ENCODE measurements around the gene WWOX.
A peak's percentile ranks its signal among the peaks of the same experiment; 100 is the strongest.

The WWOX gene

DNA sequence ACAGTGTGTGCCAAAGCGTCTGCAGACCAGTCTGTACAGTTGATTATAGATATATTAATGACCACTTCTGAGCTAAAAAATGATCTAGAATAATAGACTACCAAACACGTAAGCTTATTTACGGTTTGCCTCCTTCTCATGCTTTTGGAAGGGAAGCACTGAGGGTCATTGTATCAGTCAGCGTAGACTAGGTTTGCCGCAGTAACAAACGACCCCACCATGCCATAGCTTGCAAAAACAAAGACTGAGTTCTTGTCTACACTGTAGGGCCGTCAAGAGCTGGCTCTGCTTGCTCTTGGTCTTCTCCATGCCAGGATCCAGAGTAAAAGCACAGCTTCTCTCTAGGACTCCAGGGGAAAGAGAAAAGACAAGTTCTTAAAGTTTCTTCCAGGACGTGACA, 820.4 kb downstream of the WWOX start:
- no peak for DNase-seq (ENCODE audit: low read depth in 1 of 2, low spot score in 1 of 2)

DNA sequence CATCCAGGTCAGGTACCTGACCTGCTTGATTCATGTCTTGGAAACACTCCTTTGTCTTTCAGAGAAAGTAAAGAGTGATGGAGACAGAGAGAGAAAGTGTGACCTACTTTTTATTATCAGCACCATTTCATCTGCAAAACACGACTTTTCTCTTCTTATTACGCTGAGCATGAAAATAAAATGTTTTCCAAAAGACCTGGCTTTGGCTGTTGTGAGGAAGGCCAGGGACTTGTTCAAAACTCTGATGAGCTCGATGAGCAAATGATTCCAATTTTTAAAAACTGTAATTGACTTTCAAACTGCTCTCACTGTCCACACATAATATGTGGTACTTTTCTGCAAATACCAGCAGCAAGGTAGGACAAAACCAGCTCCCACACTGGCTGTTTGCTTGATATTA, 821.2 kb downstream of the WWOX start:
- DNase-seq (ENCODE audit: low read depth in 1 of 2, low spot score in 1 of 2) = no peak

DNA sequence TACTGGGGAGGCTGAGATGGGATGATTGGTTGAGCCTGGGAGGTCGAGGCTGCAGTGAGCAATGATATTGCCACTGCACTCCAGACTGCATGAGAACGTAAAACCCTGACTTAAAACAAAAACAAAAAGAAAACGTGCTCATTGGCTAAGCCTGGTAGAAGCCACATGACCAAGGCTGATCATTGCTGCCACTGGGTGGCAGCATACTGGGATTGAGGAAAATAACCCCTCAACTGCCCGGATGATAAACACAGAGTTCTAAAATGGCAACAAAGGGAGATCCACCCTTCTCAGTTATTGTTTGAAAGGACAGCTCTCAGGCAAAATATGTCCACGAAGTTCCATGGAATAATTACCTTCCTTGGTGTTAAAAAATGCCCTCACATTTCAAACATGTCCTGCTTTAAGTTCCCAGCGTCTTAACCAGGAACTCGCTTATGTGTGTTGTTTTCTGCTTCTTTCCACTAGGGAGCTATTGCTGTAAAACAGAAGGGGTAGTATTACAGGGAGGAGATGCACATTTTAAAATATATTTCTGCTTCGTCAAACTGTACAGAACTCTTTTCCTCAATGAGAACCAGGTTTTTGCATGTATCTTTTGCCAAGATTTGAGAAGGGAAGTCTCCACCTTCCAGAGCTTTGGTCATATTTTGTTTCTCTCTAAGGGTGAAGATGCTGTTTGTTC, 825.8 kb downstream of the WWOX start:
- peak in 1 of 2 donors; percentile 5 for DNase-seq (ENCODE audit: low read depth in 1 of 2, low spot score in 1 of 2)

DNA sequence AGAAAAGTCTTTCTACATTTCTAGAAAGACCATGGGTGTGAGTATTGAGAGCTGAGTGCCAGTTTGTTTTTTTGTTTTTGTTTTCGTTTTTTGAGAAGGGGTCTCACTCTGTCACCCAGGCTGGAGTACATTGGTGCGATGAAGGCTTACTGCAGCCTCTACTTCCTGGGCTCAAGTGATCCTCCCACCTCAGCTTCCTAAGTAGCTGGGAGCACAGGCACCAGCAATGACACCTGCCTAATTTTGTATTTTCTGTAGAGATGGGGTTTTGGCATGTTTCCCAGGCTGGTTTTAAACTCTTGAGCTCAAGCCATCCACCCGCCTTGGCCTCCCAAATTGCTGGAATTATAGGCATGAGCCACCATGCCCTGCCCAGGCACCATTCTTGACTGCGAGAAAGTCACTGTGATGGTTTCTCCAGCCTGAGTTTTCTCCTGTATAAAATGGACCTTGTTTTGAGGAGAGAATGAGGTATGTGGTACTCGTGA, 827.3 kb downstream of the WWOX start:
- DNase-seq (ENCODE audit: low read depth in 1 of 2, low spot score in 1 of 2) = no peak

GRCh38 chr16:78927766-78928165, 828.3 kb downstream of the WWOX start:
- no peak for DNase-seq (ENCODE audit: low read depth in 1 of 2, low spot score in 1 of 2)

- DNase-seq (ENCODE audit: low read depth in 1 of 2, low spot score in 1 of 2) = no peak
Observed at GRCh38 chr16:78929841-78930240, 830.4 kb downstream of the WWOX start.

GRCh38 chr16:78930561-78930960, 831.1 kb downstream of the WWOX start:
- no peak for DNase-seq (ENCODE audit: low read depth in 1 of 2, low spot score in 1 of 2)

DNA sequence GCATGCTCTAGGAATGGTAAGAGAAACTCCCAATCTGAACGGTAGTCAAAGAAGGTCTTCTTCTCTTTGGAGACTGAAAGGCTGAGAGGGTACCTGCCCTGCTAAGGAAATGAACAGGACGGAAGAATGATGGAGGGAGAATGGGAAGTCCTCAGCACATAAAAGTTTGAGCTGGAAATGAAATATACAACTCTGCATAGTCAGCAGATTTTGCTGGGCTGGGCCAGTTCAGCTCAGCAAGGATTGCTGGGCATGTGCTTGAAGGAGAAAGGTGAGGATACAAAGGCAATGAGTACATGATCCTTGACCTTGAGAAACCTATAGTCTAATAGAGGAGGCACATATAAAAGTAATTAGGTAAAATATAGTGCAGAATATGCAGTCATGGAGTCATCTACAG, 831.8 kb downstream of the WWOX start:
- DNase-seq (ENCODE audit: low read depth in 1 of 2, low spot score in 1 of 2) = no peak

GRCh38 chr16:78931678-78932077, 832.2 kb downstream of the WWOX start:
- DNase-seq (ENCODE audit: low read depth in 1 of 2, low spot score in 1 of 2) = no peak

DNA sequence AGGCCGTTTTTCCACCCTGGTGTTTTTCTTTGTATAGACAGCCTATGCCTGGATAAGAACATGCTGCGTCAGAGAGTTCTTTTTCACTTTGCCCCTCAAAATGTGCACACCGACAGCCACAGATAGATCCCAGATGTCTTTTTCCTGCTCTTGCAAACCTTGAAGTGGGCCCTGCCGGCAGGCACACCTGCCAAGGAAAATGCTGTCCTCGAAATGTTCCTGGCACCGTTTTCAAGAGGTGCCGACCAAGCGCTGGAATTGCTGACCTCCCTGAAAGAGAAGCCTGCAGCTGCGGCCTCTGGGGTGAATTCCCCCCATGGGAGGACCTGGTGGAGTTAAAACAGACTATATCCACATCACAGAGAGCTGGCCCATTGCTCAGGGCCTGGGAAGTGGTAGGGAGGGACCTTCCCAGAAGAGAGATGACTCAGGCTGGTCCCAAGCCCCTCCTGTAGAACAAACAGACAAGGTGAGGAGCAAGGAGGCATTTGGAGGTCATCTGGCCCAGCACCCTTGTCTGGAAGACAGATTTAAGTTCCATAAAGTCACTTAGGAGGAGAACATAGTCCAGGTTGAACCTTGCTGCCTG, 833.0 kb downstream of the WWOX start:
- no peak for DNase-seq (ENCODE audit: low read depth in 1 of 2, low spot score in 1 of 2)

GRCh38 chr16:78936060-78936459, 836.6 kb downstream of the WWOX start:
- DNase-seq (ENCODE audit: low read depth in 1 of 2, low spot score in 1 of 2) = no peak

GRCh38 chr16:78939597-78939996, 840.1 kb downstream of the WWOX start:
- no peak for DNase-seq (ENCODE audit: low read depth in 1 of 2, low spot score in 1 of 2)

GRCh38 chr16:78942625-78943245, 843.3 kb downstream of the WWOX start:
- DNase-seq (ENCODE audit: low read depth in 1 of 2, low spot score in 1 of 2) = no peak

- DNase-seq (ENCODE audit: low read depth in 1 of 2, low spot score in 1 of 2) = no peak
Observed at GRCh38 chr16:78945336-78945735, 845.9 kb downstream of the WWOX start.

- DNase-seq (ENCODE audit: low read depth in 1 of 2, low spot score in 1 of 2) = no peak
Observed at GRCh38 chr16:78946556-78946955, 847.1 kb downstream of the WWOX start.

- no peak for DNase-seq (ENCODE audit: low read depth in 1 of 2, low spot score in 1 of 2)
Observed at GRCh38 chr16:78950768-78951167, 851.3 kb downstream of the WWOX start.

DNA sequence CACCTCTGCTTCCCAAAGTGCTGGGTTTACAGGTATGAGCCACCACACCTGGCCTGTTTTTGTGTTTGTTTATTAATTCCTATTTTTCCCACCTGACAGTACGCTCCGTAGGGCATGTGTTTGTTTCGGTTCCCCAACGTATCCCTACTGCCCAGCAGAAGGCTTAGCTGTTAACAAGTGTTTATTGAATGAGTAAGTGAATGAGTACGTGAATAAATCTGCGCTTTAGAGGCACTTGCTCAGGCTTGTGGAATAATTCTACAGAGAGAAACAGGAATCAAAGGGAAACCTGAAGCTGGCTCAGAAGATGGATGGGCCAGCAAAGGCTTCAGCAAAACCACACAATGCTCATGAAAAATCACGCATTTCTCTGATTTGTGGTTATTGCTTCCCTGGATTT, 853.2 kb downstream of the WWOX start:
- DNase-seq (ENCODE audit: low read depth in 1 of 2, low spot score in 1 of 2) = no peak

DNA sequence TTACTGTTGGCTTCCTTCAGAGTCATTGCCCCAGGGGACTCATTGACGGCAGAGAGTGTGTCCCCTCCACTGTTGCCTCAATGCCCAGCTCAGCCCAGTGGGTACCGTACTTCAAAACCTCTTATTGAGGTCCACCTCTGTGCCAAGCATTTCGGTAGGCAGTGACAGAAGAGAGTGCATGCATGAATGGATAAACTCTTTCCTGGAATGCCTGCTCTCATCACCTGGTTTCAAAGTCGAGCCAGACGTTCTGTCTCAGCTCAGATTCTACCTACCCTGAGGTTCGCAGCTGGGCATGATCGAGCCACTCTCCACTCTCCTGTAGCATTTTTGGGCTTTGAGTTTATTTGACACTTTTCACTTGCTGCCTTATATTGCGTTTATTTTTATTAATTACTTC, 854.1 kb downstream of the WWOX start:
- DNase-seq (ENCODE audit: low read depth in 1 of 2, low spot score in 1 of 2) = no peak

- no peak for DNase-seq (ENCODE audit: low read depth in 1 of 2, low spot score in 1 of 2)
Observed at GRCh38 chr16:78955206-78955605, 855.8 kb downstream of the WWOX start.

GRCh38 chr16:78956859-78957258, 857.4 kb downstream of the WWOX start:
- DNase-seq (ENCODE audit: low read depth in 1 of 2, low spot score in 1 of 2) = no peak

GRCh38 chr16:78957317-78958100, 858.1 kb downstream of the WWOX start:
- DNase-seq (ENCODE audit: low read depth in 1 of 2, low spot score in 1 of 2) = peak in 1 of 2 donors; percentile 14

- DNase-seq (ENCODE audit: low read depth in 1 of 2, low spot score in 1 of 2) = no peak
Observed at GRCh38 chr16:78961464-78961863, 862.0 kb downstream of the WWOX start.

All from activated CD4-positive, alpha-beta T cell treated with anti-CD3 and anti-CD28 coated beads, Interleukin-2, amount 50 U/mL, for 24 hours (primary cell).